ENCODE data around the gene ZNF474.

- TF ChIP-seq POLR2A (IDR thresholded peaks at IDR 0.05) (no peak), CTCF (IDR thresholded peaks at IDR 0.05) (no peak)
Measured at GRCh38 chr5:122137702-122138101, 8.4 kb downstream of the ZNF474 start.
